Gastroesophageal sphincter (tissue), 3 donors: ENCODE results near the gene NFIA.

Source experiments
- POLR2A ChIP-seq, 2 donors: fragments of 450-650 bp; IDR thresholded peaks; one replicate each; pipeline ENCODE4 v1.6.1; 2017; ENCODE audit warnings: antibody characterized with exemption in 2 of 2, mild to moderate bottlenecking in 2 of 2, moderate library complexity in 1 of 2
- POLR2AphosphoS5 ChIP-seq: sonication (generic); formaldehyde crosslinking; IDR thresholded peaks from one replicate; pipeline ENCODE4 v1.6.1; 2017; ENCODE audit warnings: antibody characterized with exemption
- TF ChIP-seq, protein P1 (sequence below), 4 experiments: fragments of 200-600 bp in 2 of 4; fragments of 450-650 bp in 2 of 4; sonication (generic) in 1 of 4; IDR thresholded peaks; one replicate each; pipeline ENCODE4 v1.5.1; 2017 to 2019; ENCODE audit warnings: antibody characterized with exemption in 4 of 4, mild to moderate bottlenecking in 2 of 4, moderate library complexity in 2 of 4

DNA sequence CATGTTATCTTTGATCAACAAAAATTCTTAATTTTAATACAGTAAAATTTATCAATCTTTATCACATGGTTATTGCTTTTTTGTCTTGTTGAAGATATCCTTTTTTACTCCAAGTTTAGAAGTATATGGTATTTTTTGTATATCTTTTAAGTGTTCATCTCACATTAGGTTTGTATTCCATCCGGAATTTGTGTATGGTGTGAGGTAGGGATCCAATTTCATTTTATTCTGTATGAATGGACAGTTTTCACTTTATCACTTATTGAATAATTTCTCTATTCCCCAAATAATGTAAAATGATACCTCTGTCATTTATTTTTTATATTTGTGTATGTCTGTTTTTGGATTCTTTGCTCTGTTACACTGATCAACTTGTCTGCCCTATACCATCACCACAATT lies 25.3 kb downstream of the NFIA start:
- TF ChIP-seq, protein P1, sequence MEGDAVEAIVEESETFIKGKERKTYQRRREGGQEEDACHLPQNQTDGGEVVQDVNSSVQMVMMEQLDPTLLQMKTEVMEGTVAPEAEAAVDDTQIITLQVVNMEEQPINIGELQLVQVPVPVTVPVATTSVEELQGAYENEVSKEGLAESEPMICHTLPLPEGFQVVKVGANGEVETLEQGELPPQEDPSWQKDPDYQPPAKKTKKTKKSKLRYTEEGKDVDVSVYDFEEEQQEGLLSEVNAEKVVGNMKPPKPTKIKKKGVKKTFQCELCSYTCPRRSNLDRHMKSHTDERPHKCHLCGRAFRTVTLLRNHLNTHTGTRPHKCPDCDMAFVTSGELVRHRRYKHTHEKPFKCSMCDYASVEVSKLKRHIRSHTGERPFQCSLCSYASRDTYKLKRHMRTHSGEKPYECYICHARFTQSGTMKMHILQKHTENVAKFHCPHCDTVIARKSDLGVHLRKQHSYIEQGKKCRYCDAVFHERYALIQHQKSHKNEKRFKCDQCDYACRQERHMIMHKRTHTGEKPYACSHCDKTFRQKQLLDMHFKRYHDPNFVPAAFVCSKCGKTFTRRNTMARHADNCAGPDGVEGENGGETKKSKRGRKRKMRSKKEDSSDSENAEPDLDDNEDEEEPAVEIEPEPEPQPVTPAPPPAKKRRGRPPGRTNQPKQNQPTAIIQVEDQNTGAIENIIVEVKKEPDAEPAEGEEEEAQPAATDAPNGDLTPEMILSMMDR (IDR thresholded peaks at IDR 0.05): no peak
- TF ChIP-seq POLR2AphosphoS5: no peak
- no peak for TF ChIP-seq POLR2A (IDR thresholded peaks at IDR 0.05)
